H1 (cell line): ENCODE measurements around the gene CPSF2.

Experiments used
- CTCF ChIP-seq, 3 experiments: IDR thresholded peaks; 1 replicate in 2 of 3; 2 replicates in 1 of 3; pipeline versions ENCODE4 v1.5.1 to v1.6.1; 2011; ENCODE audit warnings: low read length in 3 of 3, mild to moderate bottlenecking in 3 of 3, inconsistent platforms in 2 of 3, low read depth in 1 of 3, moderate library complexity in 1 of 3; ENCODE audit not compliant: insufficient read depth in 1 of 3; ENCODE audit errors: control extremely low read depth in 1 of 3
- EP300 ChIP-seq, 2 experiments: IDR thresholded peaks; 1 replicate in 1 of 2; 2 replicates in 1 of 2; pipeline ENCODE4 v1.6.1; 2011 to 2012; ENCODE audit warnings: low read depth in 2 of 2, low read length in 2 of 2, mild to moderate bottlenecking in 2 of 2, borderline replicate concordance in 1 of 2, inconsistent platforms in 1 of 2, moderate library complexity in 1 of 2
- MAX ChIP-seq: IDR thresholded peaks from 2 replicates; pipeline ENCODE4 v1.6.1; 2012; ENCODE audit warnings: inconsistent platforms
- POLR2A ChIP-seq, 2 experiments: IDR thresholded peaks; 1 replicate in 1 of 2; 2 replicates in 1 of 2; pipeline ENCODE4 v1.6.1; 2011; ENCODE audit warnings: low read depth in 2 of 2, low read length in 2 of 2, mild to moderate bottlenecking in 2 of 2; ENCODE audit errors: control extremely low read depth in 1 of 2
- POLR2AphosphoS5 ChIP-seq: IDR thresholded peaks from 2 replicates; pipeline ENCODE4 v1.6.1; 2011; ENCODE audit warnings: low read depth, low read length
- RNF2 ChIP-seq: fragments of 200-900, 300-1000 bp; sonication (generic); IDR thresholded peaks from 2 replicates; pipeline ENCODE4 v1.7.1; 2016; ENCODE audit warnings: borderline replicate concordance, low read depth, mild to moderate bottlenecking, antibody characterized with exemption, low read length; ENCODE audit not compliant: poor library complexity, severe bottlenecking; ENCODE audit errors: missing control alignments
- SIX5 ChIP-seq: IDR thresholded peaks from 2 replicates; pipeline ENCODE4 v1.6.1; 2011; ENCODE audit warnings: mild to moderate bottlenecking, low read depth, low read length
- SRF ChIP-seq: IDR thresholded peaks from 2 replicates; pipeline ENCODE4 v1.6.1; 2011; ENCODE audit warnings: mild to moderate bottlenecking, low read depth, low read length, moderate library complexity
- USF2 ChIP-seq: IDR thresholded peaks from 2 replicates; pipeline ENCODE4 v1.6.1; 2011; ENCODE audit warnings: low read length, improper control_type of control experiment

GRCh38 chr14:92134456-92134855, 12.7 kb downstream of the CPSF2 start:
- TF ChIP-seq SRF (no peak), RNF2 (no peak), POLR2AphosphoS5 (no peak), CTCF (IDR thresholded peaks at IDR 0.05; ENCODE audit: control extremely low read depth in 1 of 3, insufficient read depth in 1 of 3, low read depth in 1 of 3, low read length in 3 of 3) (no peak), MAX (no peak), USF2 (no peak), EP300 (IDR thresholded peaks at IDR 0.05; ENCODE audit: borderline replicate concordance in 1 of 2, low read depth in 2 of 2, low read length in 2 of 2) (no peak), POLR2A (IDR thresholded peaks at IDR 0.05; ENCODE audit: control extremely low read depth in 1 of 2, low read depth in 2 of 2, low read length in 2 of 2) (no peak), SIX5 (no peak)
